ENCODE data around the gene SLC6A20.
"Not testable (repeated sequence)": the region's sequence is repeated elsewhere in the genome, so short reads cannot be mapped to it uniquely, and the experiment has no call there.

SLC6A20 gene

GRCh38 chr3:45754461-45754860 is 41.9 kb downstream of the SLC6A20 start:
- DNase-seq = no peak

GRCh38 chr3:45753095-45753494 is 43.2 kb downstream of the SLC6A20 start:
- no peak for DNase-seq

GRCh38 chr3:45751537-45752242 is 44.6 kb downstream of the SLC6A20 start:
- DNase-seq = no peak

GRCh38 chr3:45749880-45750279 is 46.5 kb downstream of the SLC6A20 start:
- DNase-seq = no peak

- DNase-seq = not testable (repeated sequence)
Observed at GRCh38 chr3:45749036-45749600, 47.2 kb downstream of the SLC6A20 start.

- DNase-seq = no peak
Observed at GRCh38 chr3:45748068-45748467, 48.3 kb downstream of the SLC6A20 start.

- no peak for DNase-seq
Observed at GRCh38 chr3:45746777-45747622, 49.3 kb downstream of the SLC6A20 start.

GRCh38 chr3:45746165-45746776 is 50.1 kb downstream of the SLC6A20 start:
- DNase-seq = no peak

GRCh38 chr3:45742461-45743089 is 53.8 kb downstream of the SLC6A20 start:
- no peak for DNase-seq

- DNase-seq = no peak
Observed at GRCh38 chr3:45741742-45742460, 54.4 kb downstream of the SLC6A20 start.

GRCh38 chr3:45741247-45741646 is 55.1 kb downstream of the SLC6A20 start:
- DNase-seq = no peak

GRCh38 chr3:45739991-45740390 is 56.3 kb downstream of the SLC6A20 start:
- DNase-seq = no peak

- DNase-seq = no peak
Observed at GRCh38 chr3:45737234-45737633, 59.1 kb downstream of the SLC6A20 start.

- no peak for DNase-seq
Observed at GRCh38 chr3:45736707-45737106, 59.6 kb downstream of the SLC6A20 start.

- no peak for DNase-seq
Observed at GRCh38 chr3:45730409-45731154, 65.8 kb downstream of the SLC6A20 start.

GRCh38 chr3:45729614-45730013 is 66.7 kb downstream of the SLC6A20 start:
- DNase-seq = no peak

- no peak for DNase-seq
Observed at GRCh38 chr3:45724911-45725310, 71.4 kb downstream of the SLC6A20 start.

GRCh38 chr3:45719655-45720487 is 76.5 kb downstream of the SLC6A20 start:
- no peak for DNase-seq

- no peak for DNase-seq
Observed at GRCh38 chr3:45716790-45717336, 79.5 kb downstream of the SLC6A20 start.

GRCh38 chr3:45715945-45716344 is 80.4 kb downstream of the SLC6A20 start:
- DNase-seq = peak; percentile 26

All from HCEC 1CT (cell line).